ENCODE measurements around the gene CER1.
"Not testable (repeated sequence)": the region's sequence is repeated elsewhere in the genome, so short reads cannot be mapped to it uniquely, and the experiment has no call there.

The CER1 gene

GRCh38 chr9:14687042-14687719, 35.4 kb downstream of the CER1 start:
- Histone ChIP-seq H3K9me3 (ENCODE audit: control insufficient read depth, low read length) (no peaks in the 10 kb centered on the region), H3K27ac (ENCODE audit: low read depth, low read length, severe bottlenecking) (no peak overlapping the region), H3K36me3 (ENCODE audit: control insufficient read depth, insufficient read depth, low read length) (peaks cover 27% of the 10 kb centered on the region), H3K4me3 (ENCODE audit: extremely low read depth, insufficient read depth, low read length, poor library complexity, severe bottlenecking) (no peak overlapping the region), H3K4me1 (ENCODE audit: control insufficient read depth, insufficient read depth, low read length, poor library complexity, severe bottlenecking) (no peaks in the 10 kb centered on the region)
- 98% methylated on average over 9 of the region's 12 CpGs for WGBS, 2 experiments (ENCODE audit: insufficient coverage in 2 of 2)

- Histone ChIP-seq H3K4me3 (ENCODE audit: extremely low read depth, insufficient read depth, low read length, poor library complexity, severe bottlenecking) (no peak overlapping the region), H3K4me1 (ENCODE audit: control insufficient read depth, insufficient read depth, low read length, poor library complexity, severe bottlenecking) (no peaks in the 10 kb centered on the region), H3K36me3 (ENCODE audit: control insufficient read depth, insufficient read depth, low read length) (peaks cover 31% of the 10 kb centered on the region), H3K27ac (ENCODE audit: low read depth, low read length, severe bottlenecking) (no peak overlapping the region), H3K9me3 (ENCODE audit: control insufficient read depth, low read length) (no peaks in the 10 kb centered on the region)
Measured at GRCh38 chr9:14686168-14686567, 36.4 kb downstream of the CER1 start.

DNA sequence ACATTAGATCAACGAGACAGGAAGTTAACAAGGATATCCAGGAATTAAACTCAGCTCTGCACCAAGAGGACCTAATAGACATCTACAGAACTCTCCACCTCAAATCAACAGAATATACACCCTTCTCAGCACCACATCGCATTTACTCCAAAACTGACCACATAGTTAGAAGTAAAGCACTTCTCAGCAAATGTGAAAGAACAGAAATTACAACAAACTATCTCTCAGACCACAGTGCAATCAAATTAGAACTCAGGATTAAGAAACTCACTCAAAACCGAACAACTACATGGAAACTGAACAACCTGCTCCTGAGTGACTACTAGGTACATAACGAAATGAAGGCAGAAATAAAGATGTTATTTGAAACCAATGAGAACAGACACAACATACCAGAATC, 39.9 kb downstream of the CER1 start:
- peaks cover 13% of the 10 kb centered on the region for H3K36me3 ChIP-seq (ENCODE audit: control insufficient read depth, insufficient read depth, low read length)
- 82 to 90% methylated on average over 1 to 2 of the region's 4 CpGs for WGBS, 2 experiments (ENCODE audit: insufficient coverage in 2 of 2)
- not testable (repeated sequence) for H3K27ac ChIP-seq (ENCODE audit: low read depth, low read length, severe bottlenecking)

GRCh38 chr9:14678776-14679175, 43.8 kb downstream of the CER1 start:
- Histone ChIP-seq H3K36me3 (ENCODE audit: control insufficient read depth, insufficient read depth, low read length) (peaks cover 4% of the 10 kb centered on the region), H3K4me3 (ENCODE audit: extremely low read depth, insufficient read depth, low read length, poor library complexity, severe bottlenecking) (no peak overlapping the region), H3K27ac (ENCODE audit: low read depth, low read length, severe bottlenecking) (no peak overlapping the region), H3K4me1 (ENCODE audit: control insufficient read depth, insufficient read depth, low read length, poor library complexity, severe bottlenecking) (no peaks in the 10 kb centered on the region), H3K9me3 (ENCODE audit: control insufficient read depth, low read length) (no peaks in the 10 kb centered on the region)
- WGBS, 2 experiments (ENCODE audit: insufficient coverage in 2 of 2) = 100% methylated on average over 2 of the region's 3 CpGs

More for the DNA sequence above, 39.9 kb downstream of the CER1 start:
- not testable (repeated sequence) for H3K4me1 ChIP-seq (ENCODE audit: control insufficient read depth, insufficient read depth, low read length, poor library complexity, severe bottlenecking); H3K9me3 ChIP-seq (ENCODE audit: control insufficient read depth, low read length); H3K4me3 ChIP-seq (ENCODE audit: extremely low read depth, insufficient read depth, low read length, poor library complexity, severe bottlenecking)

GRCh38 chr9:14677872-14678271, 44.7 kb downstream of the CER1 start:
- H3K36me3 ChIP-seq (ENCODE audit: control insufficient read depth, insufficient read depth, low read length) = peaks cover 4% of the 10 kb centered on the region
- 91 to 94% methylated on average over 6 of the region's 6 CpGs for WGBS, 2 experiments (ENCODE audit: insufficient coverage in 2 of 2)
- H3K4me3 ChIP-seq (ENCODE audit: extremely low read depth, insufficient read depth, low read length, poor library complexity, severe bottlenecking) = no peak overlapping the region
- no peak overlapping the region for H3K27ac ChIP-seq (ENCODE audit: low read depth, low read length, severe bottlenecking)
- no peaks in the 10 kb centered on the region for H3K4me1 ChIP-seq (ENCODE audit: control insufficient read depth, insufficient read depth, low read length, poor library complexity, severe bottlenecking)
- no peaks in the 10 kb centered on the region for H3K9me3 ChIP-seq (ENCODE audit: control insufficient read depth, low read length)

DNA sequence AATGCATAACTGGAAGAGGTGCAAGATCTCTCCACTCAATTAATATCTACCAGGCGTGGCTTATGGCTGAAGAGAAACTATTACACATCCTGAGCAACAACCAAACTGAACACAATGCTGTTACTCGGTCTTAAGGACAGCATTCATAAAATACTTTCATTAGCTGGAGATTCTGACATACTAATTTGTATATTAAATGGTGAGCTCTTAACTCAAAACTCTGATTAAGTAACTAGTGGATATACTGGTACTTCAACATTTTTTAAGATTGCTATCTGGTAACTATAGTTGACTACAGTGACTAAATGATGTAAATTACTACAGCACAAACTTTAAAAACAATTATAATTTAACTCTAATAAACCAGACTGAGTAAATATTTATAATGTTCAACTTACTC, 45.1 kb downstream of the CER1 start:
- H3K9me3 ChIP-seq (ENCODE audit: control insufficient read depth, low read length) = no peaks in the 10 kb centered on the region
- 100% methylated on average over 1 of the region's 2 CpGs; no CpG with 5 or more reads in 1 of the 2 experiments for WGBS, 2 experiments (ENCODE audit: insufficient coverage in 2 of 2)
- no peak overlapping the region for H3K27ac ChIP-seq (ENCODE audit: low read depth, low read length, severe bottlenecking)
- H3K4me3 ChIP-seq (ENCODE audit: extremely low read depth, insufficient read depth, low read length, poor library complexity, severe bottlenecking) = no peak overlapping the region
- peaks cover 8% of the 10 kb centered on the region for H3K36me3 ChIP-seq (ENCODE audit: control insufficient read depth, insufficient read depth, low read length)
- H3K4me1 ChIP-seq (ENCODE audit: control insufficient read depth, insufficient read depth, low read length, poor library complexity, severe bottlenecking) = no peaks in the 10 kb centered on the region

DNA sequence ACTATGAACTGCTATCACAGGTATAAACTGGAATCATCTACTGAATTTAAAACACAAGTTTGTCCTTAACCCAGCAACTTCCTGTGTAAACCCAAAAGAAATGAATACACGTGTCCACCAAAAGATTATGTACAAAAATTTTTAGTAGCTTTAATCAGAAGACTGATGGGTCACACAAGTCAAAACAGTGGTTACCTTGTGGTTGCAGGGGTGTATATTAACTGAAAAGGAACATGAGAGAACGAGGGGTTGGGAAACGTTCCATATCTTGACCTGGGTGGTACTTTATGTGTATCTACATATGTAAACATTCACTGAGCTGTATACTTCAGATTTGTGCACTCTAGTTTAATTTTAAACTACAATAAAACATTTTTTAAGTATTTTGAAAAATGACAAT, 47.9 kb downstream of the CER1 start:
- Histone ChIP-seq H3K4me1 (ENCODE audit: control insufficient read depth, insufficient read depth, low read length, poor library complexity, severe bottlenecking) (no peaks in the 10 kb centered on the region), H3K4me3 (ENCODE audit: extremely low read depth, insufficient read depth, low read length, poor library complexity, severe bottlenecking) (no peak overlapping the region), H3K9me3 (ENCODE audit: control insufficient read depth, low read length) (no peaks in the 10 kb centered on the region), H3K27ac (ENCODE audit: low read depth, low read length, severe bottlenecking) (no peak overlapping the region), H3K36me3 (ENCODE audit: control insufficient read depth, insufficient read depth, low read length) (peaks cover 11% of the 10 kb centered on the region)
- 100% methylated on average over 1 of the region's 3 CpGs; no CpG with 5 or more reads in 1 of the 2 experiments for WGBS, 2 experiments (ENCODE audit: insufficient coverage in 2 of 2)

DNA sequence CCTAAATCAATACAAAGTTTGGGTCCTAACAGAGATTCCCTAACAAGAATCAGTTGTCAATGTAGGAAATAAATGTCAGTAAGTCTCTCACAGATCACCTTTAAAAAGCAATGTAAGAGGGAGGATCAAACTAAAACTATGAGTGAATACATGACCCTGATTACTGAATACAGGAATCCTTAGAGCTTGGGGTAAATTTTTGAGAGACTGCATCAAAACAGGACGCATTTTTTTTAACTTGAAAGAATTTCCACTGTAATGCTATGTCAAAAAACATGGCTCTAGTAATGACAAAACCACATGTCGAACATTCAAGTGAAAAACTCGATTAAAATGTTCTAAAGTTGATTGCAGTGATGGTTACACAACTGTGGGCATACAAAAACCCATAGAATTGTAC, 51.2 kb downstream of the CER1 start:
- Histone ChIP-seq H3K4me3 (ENCODE audit: extremely low read depth, insufficient read depth, low read length, poor library complexity, severe bottlenecking) (no peak overlapping the region), H3K36me3 (ENCODE audit: control insufficient read depth, insufficient read depth, low read length) (peaks cover 11% of the 10 kb centered on the region), H3K27ac (ENCODE audit: low read depth, low read length, severe bottlenecking) (peak overlapping the region; percentile 1), H3K4me1 (ENCODE audit: control insufficient read depth, insufficient read depth, low read length, poor library complexity, severe bottlenecking) (no peaks in the 10 kb centered on the region), H3K9me3 (ENCODE audit: control insufficient read depth, low read length) (no peaks in the 10 kb centered on the region)
- WGBS, 2 experiments (ENCODE audit: insufficient coverage in 2 of 2) = 90 to 91% methylated on average over 1 to 3 of the region's 3 CpGs

GRCh38 chr9:14670718-14671117, 51.8 kb downstream of the CER1 start:
- H3K4me3 ChIP-seq (ENCODE audit: extremely low read depth, insufficient read depth, low read length, poor library complexity, severe bottlenecking) = no peak overlapping the region
- H3K36me3 ChIP-seq (ENCODE audit: control insufficient read depth, insufficient read depth, low read length) = peaks cover 11% of the 10 kb centered on the region
- H3K27ac ChIP-seq (ENCODE audit: low read depth, low read length, severe bottlenecking) = no peak overlapping the region
- no peaks in the 10 kb centered on the region for H3K9me3 ChIP-seq (ENCODE audit: control insufficient read depth, low read length)
- no peaks in the 10 kb centered on the region for H3K4me1 ChIP-seq (ENCODE audit: control insufficient read depth, insufficient read depth, low read length, poor library complexity, severe bottlenecking)
- WGBS, 2 experiments (ENCODE audit: insufficient coverage in 2 of 2) = no CpG with 5 or more reads among the region's 1 CpG

Measured in mesodermal cell (in vitro differentiated cells).